HL-60 (cell line): ENCODE results near the gene GDF11.

Experiments
- DNase-seq, 2 experiments: peaks; one replicate each; pipeline ENCODE4 v3.0.0-alpha.2; 2010 to 2020; ENCODE audit warnings: low read depth in 1 of 2, low spot score in 1 of 2
- H3K27ac ChIP-seq: fragments of 250-450 bp; sonication (Bioruptor Pico); replicated peaks from 2 replicates; pipeline ENCODE4 v1.5.1; 2020; ENCODE audit warnings: mild to moderate bottlenecking, moderate library complexity
- H3K27me3 ChIP-seq: fragments of 250-450 bp; sonication (Bioruptor Pico); 2 replicates; pipeline ENCODE4 v1.5.1; 2021; ENCODE audit warnings: mild to moderate bottlenecking, moderate library complexity; ENCODE audit not compliant: insufficient read depth, poor library complexity, severe bottlenecking
- H3K4me3 ChIP-seq: replicated peaks from 2 replicates; pipeline ENCODE4 v1.5.1; 2011; ENCODE audit warnings: mild to moderate bottlenecking, control low read depth, low read length; ENCODE audit not compliant: insufficient read depth
- GABPA ChIP-seq: IDR thresholded peaks from 2 replicates; pipeline ENCODE4 v1.6.1; 2012; ENCODE audit warnings: low read depth
- POLR2AphosphoS5 ChIP-seq: IDR thresholded peaks from 2 replicates; pipeline ENCODE4 v1.6.1; 2012; ENCODE audit warnings: low read depth
- SPI1 ChIP-seq: IDR thresholded peaks from 2 replicates; pipeline ENCODE4 v1.6.1; 2012; ENCODE audit warnings: low read depth, mild to moderate bottlenecking, borderline replicate concordance
- TF ChIP-seq, protein P1 (sequence below): IDR thresholded peaks from one replicate; pipeline ENCODE4 v1.5.1; 2011; ENCODE audit warnings: low read length, control low read depth, inconsistent platforms; ENCODE audit not compliant: insufficient read depth
- TF ChIP-seq, protein P2 (sequence below): IDR thresholded peaks from 2 replicates; pipeline ENCODE4 v1.6.1; 2012; ENCODE audit warnings: low read depth; ENCODE audit not compliant: insufficient replicate concordance

GDF11 gene

DNA sequence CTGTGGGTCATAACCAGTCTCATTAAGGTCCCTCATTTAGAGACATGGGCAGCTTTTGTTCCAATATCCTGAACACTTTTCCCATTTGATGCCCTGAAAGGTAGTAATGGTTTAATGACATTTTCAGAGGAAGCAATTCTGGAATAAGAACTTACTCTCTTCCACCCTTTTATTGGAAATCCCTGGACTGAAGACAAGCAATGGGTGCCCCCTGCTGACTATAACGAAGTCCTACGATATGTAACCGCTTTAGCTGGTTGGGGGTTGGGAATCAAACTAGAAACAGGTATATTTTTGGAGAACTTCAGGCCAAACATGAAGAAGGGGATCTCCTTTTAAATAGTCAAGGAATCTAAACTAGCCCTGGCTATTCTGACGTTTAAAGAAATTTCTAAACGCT is 54.1 kb downstream of the GDF11 start:
- no peaks in the 10 kb centered on the region for H3K27me3 ChIP-seq
- no peak overlapping the region for H3K4me3 ChIP-seq
- peak in 1 of 2 experiments; percentile 23 for DNase-seq
- TF ChIP-seq, protein P1, sequence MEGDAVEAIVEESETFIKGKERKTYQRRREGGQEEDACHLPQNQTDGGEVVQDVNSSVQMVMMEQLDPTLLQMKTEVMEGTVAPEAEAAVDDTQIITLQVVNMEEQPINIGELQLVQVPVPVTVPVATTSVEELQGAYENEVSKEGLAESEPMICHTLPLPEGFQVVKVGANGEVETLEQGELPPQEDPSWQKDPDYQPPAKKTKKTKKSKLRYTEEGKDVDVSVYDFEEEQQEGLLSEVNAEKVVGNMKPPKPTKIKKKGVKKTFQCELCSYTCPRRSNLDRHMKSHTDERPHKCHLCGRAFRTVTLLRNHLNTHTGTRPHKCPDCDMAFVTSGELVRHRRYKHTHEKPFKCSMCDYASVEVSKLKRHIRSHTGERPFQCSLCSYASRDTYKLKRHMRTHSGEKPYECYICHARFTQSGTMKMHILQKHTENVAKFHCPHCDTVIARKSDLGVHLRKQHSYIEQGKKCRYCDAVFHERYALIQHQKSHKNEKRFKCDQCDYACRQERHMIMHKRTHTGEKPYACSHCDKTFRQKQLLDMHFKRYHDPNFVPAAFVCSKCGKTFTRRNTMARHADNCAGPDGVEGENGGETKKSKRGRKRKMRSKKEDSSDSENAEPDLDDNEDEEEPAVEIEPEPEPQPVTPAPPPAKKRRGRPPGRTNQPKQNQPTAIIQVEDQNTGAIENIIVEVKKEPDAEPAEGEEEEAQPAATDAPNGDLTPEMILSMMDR, result peak; percentile 14
- TF ChIP-seq, protein P2, sequence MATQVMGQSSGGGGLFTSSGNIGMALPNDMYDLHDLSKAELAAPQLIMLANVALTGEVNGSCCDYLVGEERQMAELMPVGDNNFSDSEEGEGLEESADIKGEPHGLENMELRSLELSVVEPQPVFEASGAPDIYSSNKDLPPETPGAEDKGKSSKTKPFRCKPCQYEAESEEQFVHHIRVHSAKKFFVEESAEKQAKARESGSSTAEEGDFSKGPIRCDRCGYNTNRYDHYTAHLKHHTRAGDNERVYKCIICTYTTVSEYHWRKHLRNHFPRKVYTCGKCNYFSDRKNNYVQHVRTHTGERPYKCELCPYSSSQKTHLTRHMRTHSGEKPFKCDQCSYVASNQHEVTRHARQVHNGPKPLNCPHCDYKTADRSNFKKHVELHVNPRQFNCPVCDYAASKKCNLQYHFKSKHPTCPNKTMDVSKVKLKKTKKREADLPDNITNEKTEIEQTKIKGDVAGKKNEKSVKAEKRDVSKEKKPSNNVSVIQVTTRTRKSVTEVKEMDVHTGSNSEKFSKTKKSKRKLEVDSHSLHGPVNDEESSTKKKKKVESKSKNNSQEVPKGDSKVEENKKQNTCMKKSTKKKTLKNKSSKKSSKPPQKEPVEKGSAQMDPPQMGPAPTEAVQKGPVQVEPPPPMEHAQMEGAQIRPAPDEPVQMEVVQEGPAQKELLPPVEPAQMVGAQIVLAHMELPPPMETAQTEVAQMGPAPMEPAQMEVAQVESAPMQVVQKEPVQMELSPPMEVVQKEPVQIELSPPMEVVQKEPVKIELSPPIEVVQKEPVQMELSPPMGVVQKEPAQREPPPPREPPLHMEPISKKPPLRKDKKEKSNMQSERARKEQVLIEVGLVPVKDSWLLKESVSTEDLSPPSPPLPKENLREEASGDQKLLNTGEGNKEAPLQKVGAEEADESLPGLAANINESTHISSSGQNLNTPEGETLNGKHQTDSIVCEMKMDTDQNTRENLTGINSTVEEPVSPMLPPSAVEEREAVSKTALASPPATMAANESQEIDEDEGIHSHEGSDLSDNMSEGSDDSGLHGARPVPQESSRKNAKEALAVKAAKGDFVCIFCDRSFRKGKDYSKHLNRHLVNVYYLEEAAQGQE, result no peak
- no peak overlapping the region for H3K27ac ChIP-seq

DNA sequence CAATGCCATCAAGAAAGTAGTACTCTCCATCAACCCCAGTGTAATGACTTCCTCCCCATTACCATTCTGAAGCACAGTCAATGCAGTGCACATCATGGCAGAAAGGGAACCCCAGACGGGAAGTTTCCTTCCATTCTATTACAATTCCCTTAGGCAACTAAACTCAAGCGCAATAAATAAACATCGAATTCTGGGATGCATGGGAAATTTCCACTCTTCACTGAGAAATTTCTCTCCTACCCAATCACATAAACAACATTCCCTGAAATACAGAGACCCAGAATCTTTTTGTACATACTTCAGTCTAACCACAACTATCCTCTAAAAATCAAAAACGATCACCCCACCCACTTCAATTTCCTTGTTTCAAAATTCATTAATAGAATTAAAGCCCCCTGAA is 54.6 kb downstream of the GDF11 start:
- no peak for DNase-seq

More for the DNA sequence above, 54.6 kb downstream of the GDF11 start:
- TF ChIP-seq GABPA (no peak), POLR2AphosphoS5 (no peak), SPI1 (no peak)
- TF ChIP-seq, protein P2, result no peak
- TF ChIP-seq, protein P1, result no peak
- H3K27ac ChIP-seq, result no peak overlapping the region
- H3K27me3 ChIP-seq, result no peaks in the 10 kb centered on the region
- no peak overlapping the region for H3K4me3 ChIP-seq
